ENCODE data around the gene GALNT10.

Gene GALNT10

GRCh38 chr5:154375329-154376008, 184.9 kb downstream of the GALNT10 start:
- H3K4me1 Mint-ChIP-seq: peaks cover 0 to 2% of the 10 kb centered on the region in 2 donors
- DNase-seq: no peak
- H3K27me3 Mint-ChIP-seq: no peaks in the 10 kb centered on the region
- no peak overlapping the region for H3K27ac Mint-ChIP-seq
- H3K9me3 Mint-ChIP-seq: no peaks in the 10 kb centered on the region
- ATAC-seq (replicated peaks): no peak
- peaks cover 17 to 38% of the 10 kb centered on the region in 2 donors for H3K36me3 Mint-ChIP-seq
- no peak overlapping the region for H3K4me3 Mint-ChIP-seq

DNA sequence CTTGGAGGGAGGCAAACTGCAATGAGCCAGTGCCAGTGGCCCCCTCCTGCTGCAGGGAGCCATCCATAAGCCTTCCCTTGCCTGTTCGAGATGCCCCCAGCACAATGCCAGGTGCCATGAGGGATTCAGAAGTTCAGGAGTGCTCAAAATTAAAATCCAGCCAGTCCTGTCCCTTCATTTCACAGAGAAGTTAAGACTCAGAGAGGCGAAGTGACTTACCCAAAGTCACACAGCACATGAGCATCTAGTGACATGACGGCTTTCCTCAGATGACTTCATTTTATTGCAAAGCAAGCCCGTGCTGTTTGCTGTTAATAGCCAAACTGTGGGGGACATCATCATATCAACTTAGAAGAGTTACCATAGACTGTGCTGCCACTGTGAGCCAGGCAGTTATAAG, 185.9 kb downstream of the GALNT10 start:
- no peaks in the 10 kb centered on the region for H3K9me3 Mint-ChIP-seq
- DNase-seq: no peak
- no peaks in the 10 kb centered on the region for H3K27me3 Mint-ChIP-seq
- peaks cover 0 to 2% of the 10 kb centered on the region in 2 donors for H3K4me1 Mint-ChIP-seq
- no peak overlapping the region for H3K27ac Mint-ChIP-seq
- no peak overlapping the region for H3K4me3 Mint-ChIP-seq
- peaks cover 21 to 43% of the 10 kb centered on the region in 2 donors for H3K36me3 Mint-ChIP-seq
- ATAC-seq (replicated peaks): no peak

DNA sequence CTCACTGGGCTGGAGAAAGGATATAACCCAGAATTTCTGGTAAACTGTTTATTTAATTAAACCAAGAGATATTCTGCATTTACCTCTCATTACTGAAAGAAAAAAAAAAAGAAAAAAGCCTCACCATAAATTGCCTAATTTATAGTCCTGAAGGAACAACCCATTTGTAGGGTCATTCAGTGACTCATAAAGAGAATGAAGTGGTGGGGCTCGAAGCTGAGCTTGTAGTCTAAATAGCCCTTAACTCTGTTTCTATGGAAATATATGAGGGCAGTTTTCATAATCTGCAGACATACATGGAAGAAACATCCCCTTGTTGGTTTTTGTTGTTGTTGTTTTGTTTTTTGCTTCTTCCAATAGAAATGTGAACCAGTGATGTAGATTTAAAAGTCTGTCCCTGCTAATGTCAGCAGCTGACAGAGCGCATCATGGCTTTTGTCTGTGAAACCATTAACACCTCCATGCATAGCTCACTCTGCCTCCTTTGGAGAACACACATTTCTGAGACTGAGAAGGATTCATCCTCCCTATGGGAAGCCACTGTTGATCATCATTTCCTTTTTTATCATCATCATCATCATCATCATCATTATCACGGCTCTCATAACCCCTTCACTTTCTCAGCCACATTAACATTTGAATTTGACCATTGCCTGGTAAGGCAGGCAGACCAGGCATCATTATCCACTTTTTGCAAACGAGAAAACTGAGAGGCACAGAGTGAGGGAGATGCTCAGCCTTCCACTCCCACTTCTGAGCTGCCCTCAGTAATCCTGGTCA, 187.4 kb downstream of the GALNT10 start:
- Mint-ChIP-seq H3K4me3 (no peak overlapping the region), H3K36me3 (peaks cover 23 to 53% of the 10 kb centered on the region in 2 donors), H3K27ac (no peak overlapping the region), H3K4me1 (peaks cover 1 to 2% of the 10 kb centered on the region in 2 donors), H3K27me3 (no peaks in the 10 kb centered on the region), H3K9me3 (no peaks in the 10 kb centered on the region)
- DNase-seq (no peak), ATAC-seq (replicated peaks) (no peak)

DNA sequence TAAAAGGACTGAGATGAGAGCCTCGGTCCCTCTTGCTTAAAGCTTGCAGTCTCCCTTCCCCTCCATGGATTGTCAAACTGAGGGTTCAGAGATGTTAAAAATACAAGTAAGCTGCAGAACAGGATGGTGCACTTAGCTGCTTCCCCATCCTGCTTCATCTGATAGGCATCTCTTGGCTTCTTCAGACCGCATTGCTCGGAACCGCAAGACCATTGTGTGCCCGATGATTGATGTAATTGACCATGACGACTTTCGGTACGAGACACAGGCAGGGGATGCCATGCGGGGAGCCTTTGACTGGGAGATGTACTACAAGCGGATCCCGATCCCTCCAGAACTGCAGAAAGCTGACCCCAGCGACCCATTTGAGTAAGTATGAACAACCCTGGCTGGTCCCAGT, 189.7 kb downstream of the GALNT10 start:
- DNase-seq (no peak), ATAC-seq (replicated peaks) (no peak)
- H3K9me3 Mint-ChIP-seq: peaks cover 0 to 3% of the 10 kb centered on the region in 2 donors
- H3K36me3 Mint-ChIP-seq: peaks cover 26 to 55% of the 10 kb centered on the region in 2 donors
- no peak overlapping the region for H3K27ac Mint-ChIP-seq
- peaks cover 15 to 16% of the 10 kb centered on the region in 2 donors for H3K4me1 Mint-ChIP-seq
- H3K27me3 Mint-ChIP-seq: no peaks in the 10 kb centered on the region
- no peak overlapping the region for H3K4me3 Mint-ChIP-seq

GRCh38 chr5:154384480-154385235, 194.1 kb downstream of the GALNT10 start:
- H3K9me3 Mint-ChIP-seq: peaks cover 0 to 3% of the 10 kb centered on the region in 2 donors
- peak; percentile 63 for DNase-seq
- ATAC-seq (replicated peaks): peak; percentile 98
- H3K4me1 Mint-ChIP-seq: peaks cover 19 to 25% of the 10 kb centered on the region in 2 donors
- H3K27ac Mint-ChIP-seq: peak overlapping the region; percentile 16
- H3K27me3 Mint-ChIP-seq: no peaks in the 10 kb centered on the region
- H3K36me3 Mint-ChIP-seq: peaks cover 26 to 46% of the 10 kb centered on the region in 2 donors
- peak overlapping the region in 1 of 2 donors; percentile 7 for H3K4me3 Mint-ChIP-seq

DNA sequence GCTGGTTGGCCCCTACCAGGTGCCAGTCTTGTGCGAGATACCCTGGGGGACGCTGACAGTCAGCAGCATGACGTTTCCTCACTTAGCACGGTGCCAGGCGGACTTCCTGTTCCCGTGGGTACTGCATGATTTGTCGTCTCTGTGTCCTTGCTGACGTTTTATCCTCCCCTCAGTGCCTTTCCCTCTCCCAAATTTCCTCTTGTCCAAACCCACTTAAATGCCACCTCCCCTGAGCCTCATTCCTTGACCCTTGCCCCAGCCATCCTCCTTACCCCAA, 194.6 kb downstream of the GALNT10 start:
- Mint-ChIP-seq H3K4me1 (peaks cover 19 to 25% of the 10 kb centered on the region in 2 donors), H3K4me3 (peak overlapping the region; percentile 18 to 40), H3K9me3 (peaks cover 0 to 3% of the 10 kb centered on the region in 2 donors), H3K27ac (peak overlapping the region; percentile 16), H3K27me3 (no peaks in the 10 kb centered on the region), H3K36me3 (peaks cover 23 to 50% of the 10 kb centered on the region in 2 donors)
- ATAC-seq (replicated peaks) (peak; percentile 68 to 69), DNase-seq (no peak)

DNA sequence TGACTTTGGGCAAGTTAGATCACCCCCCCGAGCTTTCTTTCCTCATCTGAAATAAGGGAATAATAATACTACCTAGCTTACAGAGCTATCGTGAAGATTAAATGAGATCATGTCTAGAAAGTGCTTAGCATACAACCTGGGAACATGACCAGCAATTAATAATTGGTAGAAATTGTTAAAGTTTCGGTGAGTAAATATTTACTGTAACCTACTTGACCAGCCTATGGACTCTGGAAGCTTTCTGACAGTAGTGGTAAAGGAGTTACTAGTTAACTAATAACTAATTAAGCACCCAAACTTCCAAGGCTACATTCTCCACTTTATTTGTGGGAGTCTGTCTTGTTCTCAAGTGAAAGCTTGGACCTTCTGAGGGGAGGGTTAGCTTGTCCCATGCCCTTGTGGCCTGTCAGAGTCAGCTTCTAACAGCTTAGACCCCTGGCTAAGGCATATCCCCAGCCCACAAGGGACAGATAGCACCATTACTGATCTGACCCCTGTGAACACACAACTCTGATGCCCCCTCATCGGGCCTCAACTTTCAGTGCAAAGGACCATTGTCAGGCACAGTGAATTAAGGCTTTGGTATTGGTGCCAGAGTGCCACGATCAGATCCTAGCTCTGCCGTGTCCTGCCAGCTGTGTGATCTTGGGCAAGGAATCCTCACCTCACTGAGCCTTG, 196.6 kb downstream of the GALNT10 start:
- Mint-ChIP-seq H3K27me3 (no peaks in the 10 kb centered on the region), H3K36me3 (peaks cover 17 to 46% of the 10 kb centered on the region in 2 donors), H3K27ac (no peak overlapping the region), H3K4me1 (peaks cover 19 to 25% of the 10 kb centered on the region in 2 donors), H3K9me3 (peaks cover 0 to 3% of the 10 kb centered on the region in 2 donors), H3K4me3 (no peak overlapping the region)
- DNase-seq (no peak), ATAC-seq (replicated peaks) (no peak)

DNA sequence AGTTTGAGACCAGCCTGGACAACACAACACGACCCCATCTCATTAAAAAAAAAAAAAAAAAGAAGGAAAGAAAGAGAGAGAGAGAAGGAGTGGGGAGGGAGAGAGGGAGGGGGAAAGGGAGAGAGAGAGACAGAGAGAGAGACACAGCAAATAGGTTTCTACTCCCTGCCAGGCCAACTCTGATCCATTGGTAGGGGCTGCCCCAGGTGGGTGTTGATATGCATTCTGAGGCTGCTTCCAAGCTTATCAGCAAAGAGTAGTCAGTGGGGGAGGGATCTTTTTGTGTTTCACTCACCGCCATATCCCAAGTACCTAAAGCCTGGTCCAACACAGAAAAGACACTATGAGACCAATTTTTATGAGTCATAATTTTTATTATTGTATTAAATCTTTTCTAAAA, 198.3 kb downstream of the GALNT10 start:
- H3K4me1 Mint-ChIP-seq: peaks cover 18 to 20% of the 10 kb centered on the region in 2 donors

GRCh38 chr5:154390096-154390495, 199.6 kb downstream of the GALNT10 start:
- Mint-ChIP-seq H3K9me3 (no peaks in the 10 kb centered on the region), H3K27me3 (no peaks in the 10 kb centered on the region), H3K4me1 (peaks cover 8 to 11% of the 10 kb centered on the region in 2 donors), H3K4me3 (no peak overlapping the region), H3K27ac (no peak overlapping the region), H3K36me3 (peaks cover 28 to 48% of the 10 kb centered on the region in 2 donors)
- DNase-seq (no peak), ATAC-seq (replicated peaks) (no peak)

More for the DNA sequence above, 198.3 kb downstream of the GALNT10 start:
- peaks cover 0 to 2% of the 10 kb centered on the region in 2 donors for H3K9me3 Mint-ChIP-seq
- H3K27me3 Mint-ChIP-seq: no peaks in the 10 kb centered on the region
- no peak overlapping the region for H3K4me3 Mint-ChIP-seq
- no peak for DNase-seq
- H3K36me3 Mint-ChIP-seq: peaks cover 24 to 48% of the 10 kb centered on the region in 2 donors
- H3K27ac Mint-ChIP-seq: no peak overlapping the region
- no peak for ATAC-seq (replicated peaks)

DNA sequence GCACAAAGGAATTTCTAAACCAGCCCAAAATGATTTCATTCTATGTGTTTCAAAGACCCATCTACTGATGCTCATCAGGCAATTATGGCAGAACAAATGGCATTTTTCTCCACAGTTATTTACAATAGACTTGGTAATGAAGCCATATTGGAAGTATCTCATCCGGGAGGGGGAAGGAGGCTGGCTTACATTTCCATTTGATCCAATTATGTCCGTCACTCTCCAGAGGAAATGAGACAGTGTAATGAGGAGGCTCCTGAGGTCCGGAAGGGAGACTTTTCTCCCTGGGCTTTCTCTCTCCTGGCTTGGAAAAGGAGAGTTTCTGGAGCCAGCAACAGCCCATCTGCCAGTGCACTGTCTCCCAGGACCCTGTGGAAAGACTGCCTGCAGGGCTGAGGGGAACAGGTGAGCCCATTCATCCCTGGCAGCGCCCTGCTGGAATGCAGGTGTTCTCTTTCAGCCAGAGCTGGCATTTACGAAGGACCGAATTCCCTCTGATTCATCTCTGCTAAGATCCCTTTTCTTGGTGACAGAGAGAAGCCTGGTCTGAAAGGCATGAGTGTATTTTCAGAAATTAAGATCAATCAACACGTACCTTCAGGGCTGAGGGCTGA, 200.3 kb downstream of the GALNT10 start:
- H3K36me3 Mint-ChIP-seq: peaks cover 24 to 49% of the 10 kb centered on the region in 2 donors
- no peak for ATAC-seq (replicated peaks)

GRCh38 chr5:154391788-154392187, 201.3 kb downstream of the GALNT10 start:
- no peak for ATAC-seq (replicated peaks)
- no peak for DNase-seq
- Mint-ChIP-seq H3K9me3 (no peaks in the 10 kb centered on the region), H3K27me3 (no peaks in the 10 kb centered on the region), H3K27ac (no peak overlapping the region), H3K36me3 (peaks cover 22 to 47% of the 10 kb centered on the region in 2 donors), H3K4me3 (no peak overlapping the region), H3K4me1 (peaks cover 5 to 14% of the 10 kb centered on the region in 2 donors)

More for the DNA sequence above, 200.3 kb downstream of the GALNT10 start:
- no peaks in the 10 kb centered on the region for H3K27me3 Mint-ChIP-seq
- no peak overlapping the region for H3K4me3 Mint-ChIP-seq
- H3K4me1 Mint-ChIP-seq: peaks cover 8 to 11% of the 10 kb centered on the region in 2 donors
- DNase-seq: no peak
- H3K27ac Mint-ChIP-seq: no peak overlapping the region
- H3K9me3 Mint-ChIP-seq: no peaks in the 10 kb centered on the region

GRCh38 chr5:154393850-154394249, 203.3 kb downstream of the GALNT10 start:
- H3K9me3 Mint-ChIP-seq: no peaks in the 10 kb centered on the region
- DNase-seq (no peak), ATAC-seq (replicated peaks) (no peak)
- H3K36me3 Mint-ChIP-seq: peaks cover 24 to 51% of the 10 kb centered on the region in 2 donors
- H3K4me1 Mint-ChIP-seq: peaks cover 5 to 14% of the 10 kb centered on the region in 2 donors
- H3K4me3 Mint-ChIP-seq: no peak overlapping the region
- H3K27ac Mint-ChIP-seq: no peak overlapping the region
- no peaks in the 10 kb centered on the region for H3K27me3 Mint-ChIP-seq

DNA sequence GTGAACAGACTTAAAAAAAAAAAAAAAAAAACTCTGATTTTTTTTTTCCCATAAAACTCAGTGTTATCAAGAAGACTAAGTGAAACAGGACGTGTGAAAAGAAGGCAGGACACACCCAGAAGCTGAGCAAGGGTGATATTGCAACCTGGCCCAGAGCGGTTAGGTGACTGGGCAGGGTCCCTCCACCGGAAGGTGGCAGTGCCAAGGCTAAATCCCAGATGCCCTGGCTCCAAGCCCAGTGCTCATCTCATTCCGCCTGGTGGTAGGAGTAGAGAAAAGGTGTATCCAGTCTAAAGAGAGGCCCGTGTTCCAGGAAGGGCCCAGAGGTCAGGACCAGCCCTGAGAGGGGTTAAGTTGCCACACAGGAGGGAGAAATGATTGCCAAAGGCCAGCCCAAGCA, 203.8 kb downstream of the GALNT10 start:
- Mint-ChIP-seq H3K27me3 (no peaks in the 10 kb centered on the region), H3K9me3 (no peaks in the 10 kb centered on the region), H3K4me1 (peaks cover 5 to 14% of the 10 kb centered on the region in 2 donors), H3K36me3 (peaks cover 24 to 51% of the 10 kb centered on the region in 2 donors), H3K27ac (no peak overlapping the region), H3K4me3 (no peak overlapping the region)
- DNase-seq (no peak), ATAC-seq (replicated peaks) (no peak)

Data from stimulated activated naive B cell treated with anti-CD40 and anti-IgM and Interleukin-4, amounts not matched to agents 10 μg/mL and 1 μg/mL and 100 μg/mL, for 72 hours (primary cell).